GM21528 (cell line): Measurements from ENCODE around the gene CENPF.

Source experiments
- ATAC-seq: cut with Tn5 transposase; IDR thresholded peaks from one replicate; pipeline ENCODE4 v1.9.1; 2021; ENCODE audit warnings: mild to moderate bottlenecking, moderate library complexity; ENCODE audit not compliant: unreplicated experiment, low FRiP score

CENPF gene

GRCh38 chr1:214617246-214617645 is 14.3 kb downstream of the CENPF start:
- no peak for ATAC-seq

- ATAC-seq = no peak
These were observed 14.8 kb downstream of the CENPF start for GRCh38 chr1:214617843-214618242.

GRCh38 chr1:214621236-214621635 is 18.2 kb downstream of the CENPF start:
- ATAC-seq = no peak

GRCh38 chr1:214623430-214623829 is 20.4 kb downstream of the CENPF start:
- no peak for ATAC-seq

GRCh38 chr1:214632091-214632490 is 29.1 kb downstream of the CENPF start:
- ATAC-seq = no peak

DNA sequence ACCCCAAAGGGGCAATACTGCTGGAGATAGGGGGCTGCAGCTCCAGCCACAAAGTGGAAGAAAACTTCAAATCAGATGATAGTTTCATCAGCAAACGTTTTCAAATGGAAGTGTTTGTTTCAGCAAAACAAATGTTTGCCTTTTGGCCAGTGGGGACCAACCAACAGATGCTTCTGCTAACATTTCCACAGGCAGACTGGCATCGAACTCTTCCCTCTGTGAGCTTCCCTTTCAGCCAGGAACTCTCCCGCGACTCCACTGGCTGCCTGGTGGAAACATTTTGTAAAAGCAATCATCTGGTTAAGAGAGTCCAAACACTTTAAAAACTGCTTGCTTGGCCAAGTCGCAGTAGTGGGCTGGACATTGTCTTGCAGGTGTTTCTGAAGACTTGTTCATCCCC is 30.7 kb downstream of the CENPF start:
- no peak for ATAC-seq

DNA sequence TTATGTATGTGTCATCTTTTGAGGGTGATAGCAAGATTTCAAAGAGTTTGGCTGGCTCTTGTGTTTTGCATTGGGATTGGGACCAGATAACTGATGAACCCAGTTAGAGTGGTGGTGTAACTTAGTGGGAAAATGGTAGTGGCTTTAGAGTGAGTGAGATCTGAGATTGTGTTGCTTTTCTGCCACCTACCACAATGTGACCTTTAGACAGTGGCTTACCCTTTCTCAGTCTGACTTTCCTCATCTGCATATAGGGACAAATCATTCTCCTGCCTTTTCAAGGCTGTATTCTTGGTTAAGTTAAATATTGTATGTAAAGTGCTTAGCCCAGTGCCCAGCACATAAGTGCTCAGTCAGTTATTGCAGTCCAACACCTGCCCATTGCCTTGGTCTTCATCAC is 31.3 kb downstream of the CENPF start:
- no peak for ATAC-seq

- ATAC-seq = no peak
These were observed 32.1 kb downstream of the CENPF start for GRCh38 chr1:214635086-214635485.

DNA sequence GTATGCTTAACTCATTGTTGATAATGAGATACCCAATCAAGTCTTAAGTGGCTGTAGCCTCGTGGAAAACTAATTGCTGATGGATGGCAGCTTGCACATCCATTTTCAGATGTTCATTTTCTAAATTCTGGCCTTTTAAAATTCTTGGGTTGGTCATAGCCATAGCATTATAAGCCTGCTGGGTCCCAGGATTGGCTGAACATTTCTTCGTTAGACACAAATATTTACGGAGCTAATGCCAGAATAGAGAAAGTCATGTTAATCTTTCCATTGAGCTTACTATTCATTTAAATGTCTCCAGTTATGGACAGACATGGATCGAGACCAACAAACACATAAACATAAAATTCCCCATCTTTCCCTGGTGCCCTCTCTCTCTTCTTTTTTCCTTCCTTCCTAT is 32.5 kb downstream of the CENPF start:
- ATAC-seq = no peak

DNA sequence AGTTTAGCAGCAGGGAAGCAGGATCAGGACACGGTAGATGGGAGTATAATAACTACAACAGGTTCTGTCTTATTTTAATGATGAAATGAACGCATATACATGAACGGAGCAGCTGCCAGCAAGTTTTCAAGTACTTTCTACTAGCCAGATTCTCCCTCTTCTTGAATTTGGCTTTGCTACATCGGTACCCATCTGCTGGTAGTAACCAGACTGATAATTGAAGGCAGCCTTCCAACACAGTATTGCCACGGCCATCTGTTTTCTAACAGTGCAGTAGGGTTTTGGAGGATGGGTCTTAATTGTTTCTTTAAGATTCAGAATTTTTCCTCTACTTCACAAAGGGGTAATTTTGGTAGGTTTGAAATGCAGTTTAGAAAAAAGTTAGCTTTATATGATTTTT is 33.4 kb downstream of the CENPF start:
- no peak for ATAC-seq

- no peak for ATAC-seq
These were observed 34.1 kb downstream of the CENPF start for GRCh38 chr1:214637125-214637524.

GRCh38 chr1:214637722-214638458 is 34.9 kb downstream of the CENPF start:
- ATAC-seq = peak; percentile 73

DNA sequence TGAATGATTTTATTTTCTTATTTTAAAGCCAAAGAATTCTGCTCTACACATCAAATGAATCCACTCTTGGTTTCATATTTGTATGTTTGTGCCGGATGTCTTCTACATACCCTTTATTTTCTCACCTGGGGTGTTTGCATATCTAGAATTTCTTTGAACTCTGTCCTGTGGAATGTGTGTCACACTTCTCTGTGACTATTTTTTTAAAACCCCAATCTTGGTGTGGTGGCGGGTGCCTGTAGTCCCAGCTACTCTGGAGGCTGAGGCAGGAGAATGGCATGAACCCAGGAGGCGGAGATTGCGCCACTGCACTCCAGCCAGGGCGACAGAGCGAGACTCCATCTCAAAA is 35.4 kb downstream of the CENPF start:
- no peak for ATAC-seq

DNA sequence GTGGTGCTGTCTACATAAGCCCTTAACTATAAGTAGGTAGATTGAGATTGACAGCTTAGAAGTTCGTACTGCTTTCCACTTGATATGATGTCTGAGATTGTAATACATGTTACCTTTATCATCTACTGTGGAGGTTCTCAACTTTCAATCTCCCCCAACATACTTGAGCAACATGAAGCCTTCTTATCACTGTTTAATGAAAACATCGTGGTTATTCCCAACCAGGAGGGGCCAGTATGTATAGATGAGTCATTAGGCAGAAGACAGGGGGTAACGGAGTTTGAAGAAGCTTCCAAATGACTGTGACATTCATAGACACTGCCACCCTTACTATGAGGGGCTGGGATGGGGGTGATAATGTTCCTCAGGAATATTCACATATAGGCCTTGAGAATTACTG is 36.0 kb downstream of the CENPF start:
- ATAC-seq = no peak

GRCh38 chr1:214640431-214641213 is 37.6 kb downstream of the CENPF start:
- no peak for ATAC-seq

GRCh38 chr1:214641214-214641895 is 38.4 kb downstream of the CENPF start:
- no peak for ATAC-seq

- no peak for ATAC-seq
These were observed 40.0 kb downstream of the CENPF start for GRCh38 chr1:214643030-214643429.

GRCh38 chr1:214645712-214646111 is 42.7 kb downstream of the CENPF start:
- no peak for ATAC-seq

GRCh38 chr1:214648801-214649200 is 45.8 kb downstream of the CENPF start:
- no peak for ATAC-seq

GRCh38 chr1:214649607-214650006 is 46.6 kb downstream of the CENPF start:
- no peak for ATAC-seq

DNA sequence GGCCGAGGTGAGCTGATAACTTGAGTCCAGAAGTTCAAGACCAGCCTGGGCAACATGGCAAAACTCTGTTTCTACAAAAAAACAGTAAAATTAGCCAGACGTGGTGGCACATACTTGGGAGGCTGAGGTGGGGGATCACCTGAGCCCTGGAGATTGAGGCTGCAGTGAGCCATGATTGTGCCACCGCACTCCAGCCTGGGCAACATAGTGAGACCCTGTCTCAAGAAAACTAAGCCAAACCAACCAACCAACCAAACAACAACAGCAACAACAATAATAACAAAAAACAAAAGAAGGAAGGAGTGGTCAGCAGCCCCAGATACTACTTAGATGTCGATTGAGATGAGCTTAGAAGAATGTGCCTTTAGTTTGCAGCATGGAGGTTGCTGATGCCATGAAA is 47.7 kb downstream of the CENPF start:
- no peak for ATAC-seq

DNA sequence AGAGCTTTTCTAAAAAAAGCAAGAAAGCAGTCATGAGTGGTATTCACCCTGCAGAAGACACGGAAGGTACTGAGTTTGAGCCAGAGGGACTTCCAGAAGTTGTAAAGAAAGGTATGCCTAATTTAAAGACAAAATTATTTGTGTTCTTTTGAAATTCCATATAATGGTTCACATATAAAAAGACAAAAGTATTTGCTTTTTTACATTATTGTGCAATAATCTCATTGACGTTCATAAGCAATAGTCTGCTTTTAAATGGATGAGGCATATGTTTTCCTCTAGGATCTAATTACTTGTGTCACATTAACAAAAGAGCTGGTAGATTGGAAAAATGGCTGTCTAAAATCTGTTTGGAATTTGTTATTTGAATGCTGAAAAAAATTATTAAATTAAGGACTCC is 54.3 kb downstream of the CENPF start:
- ATAC-seq = no peak
